Mammary epithelial cell (primary cell): ENCODE measurements around the gene CEP135.
"Not testable (repeated sequence)": the region's sequence is repeated elsewhere in the genome, so short reads cannot be mapped to it uniquely, and the experiment has no call there.

Experiments used
- CTCF ChIP-seq, 2 donors: IDR thresholded peaks in 1 of 2; conservative IDR thresholded peaks in 1 of 2; 2 replicates each; pipeline ENCODE4 v1.5.1; 2011 to 2012; ENCODE audit warnings: inconsistent platforms in 2 of 2, low read length in 2 of 2, mild to moderate bottlenecking in 2 of 2, control low read depth in 1 of 2, low read depth in 1 of 2; ENCODE audit not compliant: insufficient read depth in 1 of 2; ENCODE audit errors: extremely low read depth in 1 of 2
- EZH2 ChIP-seq: IDR thresholded peaks from 2 replicates; pipeline ENCODE4 v1.6.1; 2012; ENCODE audit warnings: low read length, inconsistent platforms, borderline replicate concordance

- not testable (repeated sequence) for TF ChIP-seq CTCF (conservative IDR thresholded peaks at IDR 0.05 in 1 of 2, IDR thresholded peaks at IDR 0.05 in 1 of 2; ENCODE audit: extremely low read depth in 1 of 2, insufficient read depth in 1 of 2, low read depth in 1 of 2, low read length in 2 of 2); EZH2
Measured at GRCh38 chr4:55935907-55936306, 12.8 kb upstream of the CEP135 start.
